NT2/D1 (cell line): ENCODE results near the gene KAT6B.

ENCODE experiments used
- DNase-seq: peaks from one replicate; pipeline ENCODE4 v3.0.0-alpha.2; 2011; ENCODE audit warnings: low read depth, low spot score
- H3K27me3 ChIP-seq: 2 replicates; pipeline ENCODE4 v1.6.0; 2011; ENCODE audit warnings: mild to moderate bottlenecking; ENCODE audit not compliant: insufficient read length, insufficient read depth
- H3K36me3 ChIP-seq: 2 replicates; pipeline ENCODE4 v1.6.1; 2011; ENCODE audit warnings: mild to moderate bottlenecking, low read length, mixed read lengths; ENCODE audit not compliant: insufficient read depth, insufficient read length
- H3K4me1 ChIP-seq: 2 replicates; pipeline ENCODE4 v1.5.1; 2011; ENCODE audit not compliant: insufficient read depth, insufficient read length
- H3K4me3 ChIP-seq: 2 replicates; pipeline ENCODE4 v1.5.1; 2011; ENCODE audit warnings: low read depth; ENCODE audit not compliant: insufficient read length
- H3K9ac ChIP-seq: 2 replicates; pipeline ENCODE4 v1.6.0; 2011; ENCODE audit warnings: low read depth; ENCODE audit not compliant: insufficient read length
- H3K9me3 ChIP-seq: 2 replicates; pipeline ENCODE4 v1.5.1; 2011; ENCODE audit warnings: mild to moderate bottlenecking, low read length; ENCODE audit not compliant: insufficient read depth
- SUZ12 ChIP-seq: IDR thresholded peaks from 2 replicates; pipeline ENCODE4 v1.6.1; 2011; ENCODE audit not compliant: insufficient read length, insufficient read depth; ENCODE audit errors: extremely low read depth
- YY1 ChIP-seq: IDR thresholded peaks from 2 replicates; pipeline ENCODE4 v1.6.1; 2011; ENCODE audit not compliant: insufficient read length, insufficient read depth
- ZNF274 ChIP-seq: IDR thresholded peaks from 2 replicates; pipeline ENCODE4 v1.6.1; 2011; ENCODE audit warnings: mild to moderate bottlenecking, low read depth, low read length

KAT6B gene

DNA sequence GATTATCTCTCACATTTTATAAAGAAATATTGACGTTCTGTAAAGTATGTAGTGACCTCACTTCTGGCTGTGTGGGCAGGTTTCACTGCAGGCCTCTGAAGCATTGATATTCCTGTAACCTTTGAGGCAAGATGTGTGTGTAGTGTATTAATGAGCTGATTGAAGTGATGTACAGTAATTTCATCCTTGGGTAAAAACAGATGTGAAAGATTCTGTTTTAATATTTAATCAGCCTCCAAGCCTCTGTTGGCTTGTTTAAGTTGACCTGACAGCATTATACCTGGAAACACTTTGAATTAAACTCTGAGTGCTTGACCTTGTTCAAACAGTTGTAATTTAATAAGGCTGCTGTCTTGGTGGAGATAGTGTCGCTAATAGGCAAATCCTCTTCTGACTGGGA lies 74.9 kb downstream of the KAT6B start:
- no peaks in the 10 kb centered on the region for H3K36me3 ChIP-seq
- no peak for DNase-seq
- H3K27me3 ChIP-seq = no peaks in the 10 kb centered on the region
- TF ChIP-seq YY1 (no peak), SUZ12 (no peak), ZNF274 (no peak)
- H3K9ac ChIP-seq = no peak overlapping the region
- no peak overlapping the region for H3K4me3 ChIP-seq
- H3K4me1 ChIP-seq = no peaks in the 10 kb centered on the region
- H3K9me3 ChIP-seq = no peaks in the 10 kb centered on the region

DNA sequence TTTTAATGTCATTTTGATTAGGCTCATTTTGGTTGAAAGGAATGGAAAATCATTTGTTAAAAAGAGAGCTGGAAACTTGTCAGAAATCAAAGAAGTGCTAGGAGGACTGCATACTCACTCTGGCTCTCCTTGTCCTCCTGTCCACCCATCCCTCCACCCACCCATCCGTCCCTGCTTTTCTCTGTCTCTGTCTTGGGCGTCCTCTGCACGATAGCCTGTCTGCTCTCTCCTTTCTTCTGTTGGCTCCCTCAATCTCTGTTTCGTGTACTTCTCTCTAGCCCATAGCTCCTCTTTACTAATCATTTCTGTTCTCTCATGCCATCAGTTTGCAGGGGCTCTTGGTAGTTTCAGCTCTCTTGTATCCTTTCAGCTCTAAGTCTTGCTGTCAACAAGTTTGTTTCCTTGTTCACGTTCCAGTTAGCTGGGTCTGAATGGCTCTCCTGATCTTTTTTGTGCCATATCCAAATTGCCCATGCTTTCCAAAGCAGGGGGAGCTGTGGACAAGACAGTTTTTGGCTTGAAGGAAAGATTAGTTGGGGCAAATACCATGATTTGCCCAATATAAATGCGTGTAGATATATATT lies 75.6 kb downstream of the KAT6B start:
- H3K36me3 ChIP-seq = no peaks in the 10 kb centered on the region
- H3K4me1 ChIP-seq = peaks cover 4% of the 10 kb centered on the region
- TF ChIP-seq YY1 (no peak), SUZ12 (no peak), ZNF274 (no peak)
- H3K9ac ChIP-seq = no peak overlapping the region
- no peaks in the 10 kb centered on the region for H3K27me3 ChIP-seq
- no peak overlapping the region for H3K4me3 ChIP-seq
- DNase-seq = no peak
- H3K9me3 ChIP-seq = no peaks in the 10 kb centered on the region

DNA sequence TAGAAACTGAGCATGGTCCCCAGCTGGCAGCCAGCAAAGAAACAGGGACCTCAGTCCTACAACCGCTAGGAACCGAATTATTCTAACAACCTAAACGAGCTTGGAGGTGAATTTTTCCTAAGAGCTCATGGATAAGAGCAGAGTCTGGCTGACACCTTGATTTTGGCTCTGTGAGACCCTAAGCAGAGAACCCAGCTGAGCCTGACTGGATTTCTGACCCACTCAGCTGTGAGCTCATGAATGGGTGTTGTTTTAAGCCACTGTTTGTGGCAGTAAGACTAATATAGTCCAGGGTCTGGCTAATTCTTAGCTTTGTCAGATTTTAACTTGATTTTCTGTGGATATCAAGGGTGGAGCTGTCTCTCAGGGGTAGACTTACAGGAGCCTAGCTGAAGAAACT lies 77.1 kb downstream of the KAT6B start:
- Histone ChIP-seq H3K36me3 (no peaks in the 10 kb centered on the region), H3K9me3 (no peaks in the 10 kb centered on the region)
- TF ChIP-seq SUZ12 = no peak
- TF ChIP-seq YY1 = no peak
- no peak for TF ChIP-seq ZNF274

DNA sequence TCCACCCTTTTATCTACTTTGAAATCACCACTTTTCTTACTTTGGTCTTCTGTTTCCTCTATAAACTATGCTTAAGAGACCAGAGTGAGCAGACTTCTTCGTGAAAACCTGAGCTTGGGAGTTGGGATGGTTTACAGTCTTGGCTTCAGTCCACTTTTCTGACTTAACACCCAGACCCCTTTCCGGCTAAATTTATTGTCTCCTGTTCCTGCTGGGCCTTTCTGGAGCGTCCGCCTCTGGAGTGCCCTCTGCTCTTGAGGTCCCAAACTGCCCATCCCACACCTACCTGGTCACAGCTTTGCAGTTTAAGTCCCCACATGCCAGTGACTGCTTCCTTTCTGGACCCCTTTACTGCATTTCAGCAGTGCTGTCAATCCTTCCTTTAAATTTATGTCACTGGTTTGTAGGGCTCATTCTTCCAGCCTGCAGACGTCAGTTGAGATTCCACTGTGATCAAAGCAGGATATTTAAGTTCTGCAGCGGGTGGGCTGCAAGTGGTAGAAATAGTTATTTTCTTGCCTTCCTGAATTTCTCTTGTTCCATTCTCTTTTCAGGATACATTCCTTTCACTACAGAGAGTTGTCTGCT lies 80.3 kb downstream of the KAT6B start:
- no peak for DNase-seq
- Histone ChIP-seq H3K9me3 (no peaks in the 10 kb centered on the region), H3K36me3 (no peaks in the 10 kb centered on the region), H3K27me3 (no peaks in the 10 kb centered on the region), H3K9ac (no peak overlapping the region), H3K4me3 (no peak overlapping the region), H3K4me1 (peaks cover 4% of the 10 kb centered on the region)
- TF ChIP-seq ZNF274 (no peak), YY1 (no peak), SUZ12 (no peak)

More for the DNA sequence above, 77.1 kb downstream of the KAT6B start:
- Histone ChIP-seq H3K9ac (no peak overlapping the region), H3K4me1 (peaks cover 4% of the 10 kb centered on the region), H3K27me3 (no peaks in the 10 kb centered on the region), H3K4me3 (no peak overlapping the region)
- no peak for DNase-seq

DNA sequence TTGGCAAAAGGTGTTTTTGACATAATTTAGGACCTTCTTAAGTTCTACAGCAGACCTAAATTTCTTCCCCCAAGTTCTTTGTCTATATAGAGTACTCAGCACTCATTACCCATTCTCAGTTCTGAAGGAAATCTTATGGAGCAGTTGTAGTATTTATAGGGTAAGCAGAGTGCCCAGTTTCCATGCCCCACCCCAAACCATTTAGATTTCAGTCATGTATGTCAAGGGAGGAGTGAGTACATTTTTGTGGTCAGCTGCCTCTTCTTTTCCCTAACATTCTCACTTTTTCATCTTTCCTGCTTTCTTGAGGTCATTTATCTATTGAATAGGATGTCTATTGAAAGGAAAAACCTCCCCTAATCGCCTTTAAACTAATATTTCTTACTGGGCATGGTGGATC lies 83.3 kb downstream of the KAT6B start:
- H3K4me1 ChIP-seq = peaks cover 4% of the 10 kb centered on the region
- H3K36me3 ChIP-seq = no peaks in the 10 kb centered on the region
- no peaks in the 10 kb centered on the region for H3K27me3 ChIP-seq
- no peak for TF ChIP-seq ZNF274
- TF ChIP-seq SUZ12 = no peak
- no peak overlapping the region for H3K4me3 ChIP-seq
- DNase-seq = no peak
- no peak overlapping the region for H3K9ac ChIP-seq
- no peaks in the 10 kb centered on the region for H3K9me3 ChIP-seq

DNA sequence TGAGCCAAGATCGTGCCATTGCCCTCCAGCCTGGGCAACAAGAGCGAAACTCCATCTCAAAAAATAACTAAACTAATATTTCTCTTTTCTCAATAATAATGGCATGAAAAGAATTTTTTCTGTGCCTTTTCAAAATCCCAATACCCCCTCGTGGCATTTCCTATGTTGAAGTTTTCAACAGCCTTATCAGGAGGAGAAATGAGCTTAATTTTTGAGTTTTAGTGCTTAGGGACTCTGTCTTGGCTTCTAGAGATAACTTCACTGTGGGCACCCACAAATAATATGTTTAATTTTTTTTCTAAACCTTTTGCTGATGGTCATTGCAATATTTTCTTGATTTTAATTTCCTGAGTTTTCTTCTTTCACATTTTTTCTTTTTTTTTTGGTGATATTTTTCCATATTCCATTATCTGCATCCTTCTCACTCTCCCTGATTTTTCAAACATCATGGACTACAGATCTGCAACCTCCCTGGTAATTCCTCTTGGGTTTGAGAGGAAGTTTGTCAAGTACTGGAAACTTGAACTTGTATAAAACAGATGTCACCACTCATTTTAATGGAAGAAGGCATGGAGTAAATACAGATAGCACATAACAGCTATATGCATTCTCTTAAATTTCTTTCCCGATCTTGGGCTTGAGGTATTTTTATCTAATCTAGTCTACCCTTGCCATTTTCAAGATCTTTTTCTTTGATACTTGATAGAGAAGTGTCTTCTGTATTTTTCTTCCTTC lies 84.0 kb downstream of the KAT6B start:
- TF ChIP-seq SUZ12 = no peak
- no peak for TF ChIP-seq ZNF274
- no peak for TF ChIP-seq YY1
- no peaks in the 10 kb centered on the region for H3K9me3 ChIP-seq
- H3K27me3 ChIP-seq = no peaks in the 10 kb centered on the region
- no peak overlapping the region for H3K4me3 ChIP-seq
- H3K9ac ChIP-seq = no peak overlapping the region
- peaks cover 4% of the 10 kb centered on the region for H3K4me1 ChIP-seq
- DNase-seq = no peak
- H3K36me3 ChIP-seq = no peaks in the 10 kb centered on the region

DNA sequence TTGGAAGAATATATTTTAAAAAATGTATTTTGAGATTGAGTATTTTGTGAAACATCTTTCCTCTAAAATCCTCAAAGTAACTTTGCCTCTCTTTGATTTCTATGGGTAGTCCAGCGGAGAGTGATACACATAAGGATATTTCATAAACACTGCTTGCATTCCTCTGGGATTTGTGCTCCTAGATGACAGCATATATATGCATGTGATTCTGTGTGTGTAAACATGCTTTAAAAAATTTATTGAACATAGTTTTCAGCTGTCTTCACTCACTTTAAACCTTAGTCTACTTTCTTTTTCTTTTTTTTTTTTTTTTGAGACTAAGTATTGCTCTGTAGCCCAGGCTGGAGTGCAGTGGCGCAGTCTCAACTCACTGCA lies 84.6 kb downstream of the KAT6B start:
- no peak for TF ChIP-seq YY1
- TF ChIP-seq SUZ12 = no peak
- no peak for TF ChIP-seq ZNF274
- Histone ChIP-seq H3K4me3 (no peak overlapping the region), H3K36me3 (no peaks in the 10 kb centered on the region), H3K4me1 (peaks cover 4% of the 10 kb centered on the region), H3K27me3 (no peaks in the 10 kb centered on the region), H3K9ac (no peak overlapping the region), H3K9me3 (no peaks in the 10 kb centered on the region)
- no peak for DNase-seq
